ENCODE data around the gene ZNF136.
A peak's percentile ranks its signal among the peaks of the same experiment; 100 is the strongest.

ZNF136 gene

DNA sequence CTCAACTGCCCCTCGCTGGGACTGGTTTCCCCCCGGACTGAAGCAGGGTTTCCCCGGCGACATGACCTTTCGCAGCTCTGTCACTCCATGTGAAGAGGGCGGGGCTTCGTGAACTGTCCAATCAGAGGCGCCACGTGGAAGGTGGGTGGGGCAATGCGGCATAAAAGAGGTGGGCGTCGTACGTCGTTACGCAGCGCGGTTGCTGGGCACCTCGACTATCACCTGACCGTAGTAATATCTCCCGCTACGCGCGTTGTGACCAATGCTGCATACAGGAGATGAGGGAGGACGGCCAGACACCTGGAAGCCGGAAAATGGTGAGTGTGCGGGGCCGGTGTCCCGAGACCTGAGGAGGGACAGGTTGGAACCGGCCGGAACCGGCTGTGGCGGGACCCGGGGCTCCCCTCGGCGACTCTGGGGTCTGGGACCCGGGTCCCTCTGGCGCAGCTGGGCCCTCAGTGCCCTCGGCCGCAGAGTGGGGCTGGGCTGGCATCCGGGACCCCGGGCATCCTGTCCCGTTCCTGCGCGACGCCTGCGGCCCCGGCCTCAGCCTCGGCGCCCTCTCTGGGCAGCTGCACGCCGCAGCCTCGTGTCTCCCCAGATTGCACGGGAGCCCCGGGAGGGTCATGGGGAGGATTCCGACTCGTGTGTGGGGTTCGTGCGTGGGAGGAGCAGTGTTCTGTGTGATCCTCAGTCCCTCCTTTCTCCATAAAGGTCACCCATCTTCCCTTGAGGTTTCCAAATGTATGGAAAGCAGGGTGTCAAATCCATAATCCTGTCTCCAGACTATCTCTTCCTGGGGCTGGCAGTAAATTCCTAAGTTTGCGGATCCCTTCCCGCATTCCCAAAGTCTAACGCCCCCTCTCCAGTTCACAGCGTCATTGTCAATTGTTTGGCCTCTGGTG, 32.2 kb downstream of the ZNF136 start:
- Histone ChIP-seq H3K4me1 (ENCODE audit: insufficient read depth, insufficient read length) (no peaks in the 10 kb centered on the region), H3K9ac (ENCODE audit: insufficient read length, low read depth) (peak overlapping the region; percentile 92), H3K36me3 (ENCODE audit: insufficient read depth, insufficient read length, low read length) (peaks cover 13% of the 10 kb centered on the region), H3K9me3 (ENCODE audit: insufficient read depth, low read length) (peaks cover 13% of the 10 kb centered on the region; the same call in 1 of the 2 replicates), H3K4me3 (ENCODE audit: insufficient read length, low read depth) (peak overlapping the region; percentile 92), H3K27me3 (ENCODE audit: insufficient read depth, insufficient read length) (no peaks in the 10 kb centered on the region)
- TF ChIP-seq SUZ12 (IDR thresholded peaks at IDR 0.05; ENCODE audit: extremely low read depth, insufficient read depth, insufficient read length) (no peak), ZNF274 (IDR thresholded peaks at IDR 0.05; ENCODE audit: low read depth, low read length) (no peak), YY1 (IDR thresholded peaks at IDR 0.05; ENCODE audit: insufficient read depth, insufficient read length) (no peak)
- peak; percentile 91 for DNase-seq (ENCODE audit: low read depth, low spot score)

GRCh38 chr19:12198136-12198535, 35.2 kb downstream of the ZNF136 start:
- no peaks in the 10 kb centered on the region for H3K4me1 ChIP-seq (ENCODE audit: insufficient read depth, insufficient read length)
- no peak overlapping the region for H3K4me3 ChIP-seq (ENCODE audit: insufficient read length, low read depth)
- no peak for DNase-seq (ENCODE audit: low read depth, low spot score)
- no peak overlapping the region for H3K9ac ChIP-seq (ENCODE audit: insufficient read length, low read depth)
- TF ChIP-seq SUZ12 (IDR thresholded peaks at IDR 0.05; ENCODE audit: extremely low read depth, insufficient read depth, insufficient read length) (no peak), ZNF274 (IDR thresholded peaks at IDR 0.05; ENCODE audit: low read depth, low read length) (no peak), YY1 (IDR thresholded peaks at IDR 0.05; ENCODE audit: insufficient read depth, insufficient read length) (no peak)
- no peaks in the 10 kb centered on the region for H3K36me3 ChIP-seq (ENCODE audit: insufficient read depth, insufficient read length, low read length)
- H3K9me3 ChIP-seq (ENCODE audit: insufficient read depth, low read length), result peaks cover 10% of the 10 kb centered on the region; the same call in 1 of the 2 replicates
- no peaks in the 10 kb centered on the region for H3K27me3 ChIP-seq (ENCODE audit: insufficient read depth, insufficient read length)

DNA sequence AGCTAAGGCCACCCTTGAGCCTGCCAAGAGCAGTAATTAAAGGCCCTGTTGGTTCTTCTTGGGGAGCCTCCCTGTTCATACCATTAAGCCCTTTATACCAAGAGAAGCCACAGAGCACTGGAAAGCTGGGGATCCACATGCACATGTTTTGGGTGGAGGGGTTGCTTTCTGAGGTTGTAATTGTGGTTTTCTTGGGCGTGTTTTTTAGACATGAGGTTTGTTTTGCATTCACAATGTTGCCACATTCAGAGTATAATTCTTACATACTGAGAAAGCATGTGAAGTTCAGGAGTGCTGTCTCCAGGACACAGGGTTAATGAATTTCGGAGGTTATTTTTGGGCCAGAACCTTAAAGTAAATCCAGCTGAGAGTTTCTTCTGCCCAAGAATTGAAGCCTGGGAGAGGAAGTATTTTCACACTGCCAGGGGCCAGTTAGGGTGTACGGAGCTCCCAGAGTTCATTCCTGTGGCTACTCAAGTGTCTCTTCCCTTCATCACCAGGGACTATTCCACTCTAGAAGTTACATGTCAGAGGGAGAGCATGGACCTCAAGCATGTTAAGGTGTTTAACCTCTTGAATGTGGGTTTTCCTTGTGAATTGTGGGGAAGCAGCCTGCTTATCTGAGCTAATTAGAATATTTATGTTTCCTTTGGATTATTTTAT, 37.0 kb downstream of the ZNF136 start:
- Histone ChIP-seq H3K27me3 (ENCODE audit: insufficient read depth, insufficient read length) (no peaks in the 10 kb centered on the region), H3K36me3 (ENCODE audit: insufficient read depth, insufficient read length, low read length) (no peaks in the 10 kb centered on the region), H3K4me3 (ENCODE audit: insufficient read length, low read depth) (no peak overlapping the region), H3K4me1 (ENCODE audit: insufficient read depth, insufficient read length) (no peaks in the 10 kb centered on the region), H3K9me3 (ENCODE audit: insufficient read depth, low read length) (peaks cover 17% of the 10 kb centered on the region), H3K9ac (ENCODE audit: insufficient read length, low read depth) (no peak overlapping the region)
- TF ChIP-seq YY1 (IDR thresholded peaks at IDR 0.05; ENCODE audit: insufficient read depth, insufficient read length) (no peak), ZNF274 (IDR thresholded peaks at IDR 0.05; ENCODE audit: low read depth, low read length) (no peak), SUZ12 (IDR thresholded peaks at IDR 0.05; ENCODE audit: extremely low read depth, insufficient read depth, insufficient read length) (no peak)
- no peak for DNase-seq (ENCODE audit: low read depth, low spot score)

GRCh38 chr19:12202250-12202649, 39.4 kb downstream of the ZNF136 start:
- H3K9me3 ChIP-seq (ENCODE audit: insufficient read depth, low read length), result peaks cover 33% of the 10 kb centered on the region
- no peak for TF ChIP-seq YY1 (IDR thresholded peaks at IDR 0.05; ENCODE audit: insufficient read depth, insufficient read length)
- TF ChIP-seq SUZ12 (IDR thresholded peaks at IDR 0.05; ENCODE audit: extremely low read depth, insufficient read depth, insufficient read length), result no peak
- no peak for TF ChIP-seq ZNF274 (IDR thresholded peaks at IDR 0.05; ENCODE audit: low read depth, low read length)
- no peaks in the 10 kb centered on the region for H3K27me3 ChIP-seq (ENCODE audit: insufficient read depth, insufficient read length)
- no peaks in the 10 kb centered on the region for H3K4me1 ChIP-seq (ENCODE audit: insufficient read depth, insufficient read length)
- DNase-seq (ENCODE audit: low read depth, low spot score), result peak; percentile 43
- no peak overlapping the region for H3K9ac ChIP-seq (ENCODE audit: insufficient read length, low read depth)
- H3K4me3 ChIP-seq (ENCODE audit: insufficient read length, low read depth), result no peak overlapping the region
- peaks cover 1% of the 10 kb centered on the region for H3K36me3 ChIP-seq (ENCODE audit: insufficient read depth, insufficient read length, low read length)

GRCh38 chr19:12205296-12205695, 42.4 kb downstream of the ZNF136 start:
- no peak overlapping the region for H3K4me3 ChIP-seq (ENCODE audit: insufficient read length, low read depth)
- H3K4me1 ChIP-seq (ENCODE audit: insufficient read depth, insufficient read length), result no peaks in the 10 kb centered on the region
- H3K36me3 ChIP-seq (ENCODE audit: insufficient read depth, insufficient read length, low read length), result peaks cover 3% of the 10 kb centered on the region
- no peak overlapping the region for H3K9ac ChIP-seq (ENCODE audit: insufficient read length, low read depth)
- no peak for TF ChIP-seq SUZ12 (IDR thresholded peaks at IDR 0.05; ENCODE audit: extremely low read depth, insufficient read depth, insufficient read length)
- TF ChIP-seq YY1 (IDR thresholded peaks at IDR 0.05; ENCODE audit: insufficient read depth, insufficient read length), result no peak
- no peak for TF ChIP-seq ZNF274 (IDR thresholded peaks at IDR 0.05; ENCODE audit: low read depth, low read length)
- peaks cover 53% of the 10 kb centered on the region for H3K9me3 ChIP-seq (ENCODE audit: insufficient read depth, low read length)
- H3K27me3 ChIP-seq (ENCODE audit: insufficient read depth, insufficient read length), result no peaks in the 10 kb centered on the region
- DNase-seq (ENCODE audit: low read depth, low spot score), result no peak

- no peaks in the 10 kb centered on the region for H3K4me1 ChIP-seq (ENCODE audit: insufficient read depth, insufficient read length)
- H3K9ac ChIP-seq (ENCODE audit: insufficient read length, low read depth), result no peak overlapping the region
- no peak for TF ChIP-seq YY1 (IDR thresholded peaks at IDR 0.05; ENCODE audit: insufficient read depth, insufficient read length)
- no peak for TF ChIP-seq ZNF274 (IDR thresholded peaks at IDR 0.05; ENCODE audit: low read depth, low read length)
- TF ChIP-seq SUZ12 (IDR thresholded peaks at IDR 0.05; ENCODE audit: extremely low read depth, insufficient read depth, insufficient read length), result no peak
- H3K27me3 ChIP-seq (ENCODE audit: insufficient read depth, insufficient read length), result no peaks in the 10 kb centered on the region
- peaks cover 3% of the 10 kb centered on the region for H3K36me3 ChIP-seq (ENCODE audit: insufficient read depth, insufficient read length, low read length)
- H3K4me3 ChIP-seq (ENCODE audit: insufficient read length, low read depth), result no peak overlapping the region
- DNase-seq (ENCODE audit: low read depth, low spot score), result no peak
- peaks cover 71% of the 10 kb centered on the region for H3K9me3 ChIP-seq (ENCODE audit: insufficient read depth, low read length)
Measured at GRCh38 chr19:12208221-12208620, 45.3 kb downstream of the ZNF136 start.

- H3K4me1 ChIP-seq (ENCODE audit: insufficient read depth, insufficient read length), result no peaks in the 10 kb centered on the region
- no peak for DNase-seq (ENCODE audit: low read depth, low spot score)
- H3K27me3 ChIP-seq (ENCODE audit: insufficient read depth, insufficient read length), result no peaks in the 10 kb centered on the region
- TF ChIP-seq ZNF274 (IDR thresholded peaks at IDR 0.05; ENCODE audit: low read depth, low read length) (no peak), SUZ12 (IDR thresholded peaks at IDR 0.05; ENCODE audit: extremely low read depth, insufficient read depth, insufficient read length) (no peak), YY1 (IDR thresholded peaks at IDR 0.05; ENCODE audit: insufficient read depth, insufficient read length) (no peak)
- no peak overlapping the region for H3K4me3 ChIP-seq (ENCODE audit: insufficient read length, low read depth)
- H3K36me3 ChIP-seq (ENCODE audit: insufficient read depth, insufficient read length, low read length), result peaks cover 5% of the 10 kb centered on the region
- no peak overlapping the region for H3K9ac ChIP-seq (ENCODE audit: insufficient read length, low read depth)
- H3K9me3 ChIP-seq (ENCODE audit: insufficient read depth, low read length), result peaks cover 65% of the 10 kb centered on the region
Measured at GRCh38 chr19:12217332-12217731, 54.4 kb downstream of the ZNF136 start.

Data from NT2/D1 (cell line).